GM19328 (cell line): ENCODE results near the gene RNF183.

Source experiments
- ATAC-seq: cut with Tn5 transposase; IDR thresholded peaks from one replicate; pipeline ENCODE4 v1.9.1; 2021; ENCODE audit warnings: mild to moderate bottlenecking, moderate library complexity; ENCODE audit not compliant: unreplicated experiment

Gene RNF183

GRCh38 chr9:113302792-113303418 lies at the start of gene RNF183:
Gene RNF183, minus strand, starts transcription at chr9:113303376. Its CDS starts 5,192 bp downstream, at chr9:113298184.
- no peak for ATAC-seq

- ATAC-seq, result no peak
Measured at GRCh38 chr9:113352411-113352810, 49.2 kb upstream of the RNF183 start.

GRCh38 chr9:113352006-113352405 lies 48.8 kb upstream of the RNF183 start:
- no peak for ATAC-seq

- ATAC-seq, result no peak
Measured at GRCh38 chr9:113350937-113351336, 47.8 kb upstream of the RNF183 start.

GRCh38 chr9:113350107-113350661 lies 47.0 kb upstream of the RNF183 start:
- ATAC-seq, result no peak

GRCh38 chr9:113349445-113350094 lies 46.4 kb upstream of the RNF183 start, which contains the start of gene BSPRY:
Gene BSPRY, plus strand, starts transcription at chr9:113349541. Its CDS starts 39 bp downstream, at chr9:113349580.
- no peak for ATAC-seq

GRCh38 chr9:113349066-113349444 lies 45.9 kb upstream of the RNF183 start:
- no peak for ATAC-seq

GRCh38 chr9:113348437-113348836 lies 45.3 kb upstream of the RNF183 start:
- no peak for ATAC-seq

- no peak for ATAC-seq
Measured at GRCh38 chr9:113345671-113346070, 42.5 kb upstream of the RNF183 start.

- ATAC-seq, result no peak
Measured at GRCh38 chr9:113345190-113345589, 42.0 kb upstream of the RNF183 start.

GRCh38 chr9:113343732-113344231 lies 40.6 kb upstream of the RNF183 start:
- ATAC-seq, result no peak

GRCh38 chr9:113341712-113342410 lies 38.7 kb upstream of the RNF183 start:
- no peak for ATAC-seq

GRCh38 chr9:113340011-113340699 lies 37.0 kb upstream of the RNF183 start, which contains the start of gene WDR31:
Gene WDR31, minus strand, starts transcription at chr9:113340275. Its CDS starts 8,253 bp downstream, at chr9:113332022.
- peak; percentile 97 for ATAC-seq

GRCh38 chr9:113337714-113338113 lies 34.5 kb upstream of the RNF183 start:
- no peak for ATAC-seq

GRCh38 chr9:113331780-113332179 lies 28.6 kb upstream of the RNF183 start:
- ATAC-seq, result no peak

- ATAC-seq, result no peak
Measured at GRCh38 chr9:113328045-113328782, 25.0 kb upstream of the RNF183 start.

GRCh38 chr9:113326230-113326629 lies 23.1 kb upstream of the RNF183 start:
- no peak for ATAC-seq

GRCh38 chr9:113322671-113323070 lies 19.5 kb upstream of the RNF183 start:
- ATAC-seq, result no peak

- no peak for ATAC-seq
Measured at GRCh38 chr9:113320051-113320450, 16.9 kb upstream of the RNF183 start.

GRCh38 chr9:113319054-113319453 lies 15.9 kb upstream of the RNF183 start:
- no peak for ATAC-seq
